ENCODE results near the gene PTGFRN. TPM values are rescaled to one million over a fixed set of nuclear protein-coding genes. Genes with fewer than 3 reads are reported as not detected.

The PTGFRN gene
- total and polyA plus RNA-seq, 9 of the 15 experiments (the other 6 are each of a cell fraction or from before 2014, with no cell fraction given), result 17.3 to 33.1 (median 25.7) TPM

- TF ChIP-seq NFE2 (IDR thresholded peaks at IDR 0.05; ENCODE audit: low read depth) (no peak), ZNF316 (IDR thresholded peaks at IDR 0.05) (peak; percentile 12; the same call in 1 of the 2 replicates)
- BruUV-seq (replicated peaks), result no TSS peak
- Histone ChIP-seq H3K27me3 (ENCODE audit: control insufficient read depth in 2 of 2, insufficient read depth in 2 of 2, low read length in 2 of 2) (peaks cover 0 to 7% of the 10 kb centered on the region in 2 experiments; a peak in 4 of 5 replicates), H3K9me1 (ENCODE audit: control insufficient read depth, insufficient read depth, low read length) (no peaks in the 10 kb centered on the region), H3K79me2 (ENCODE audit: control insufficient read depth, insufficient read depth, low read length) (no peaks in the 10 kb centered on the region), H3K4me2 (ENCODE audit: insufficient read depth, low read length) (no peak overlapping the region), H2AFZ (ENCODE audit: low read depth, low read length) (no peak overlapping the region), H3K9me3 (replicated peaks; ENCODE audit: control insufficient read depth, insufficient read depth, low read depth, low read length) (no peaks in the 10 kb centered on the region), H3K36me3 (ENCODE audit: control insufficient read depth, insufficient read depth, low read length) (no peaks in the 10 kb centered on the region), H3K4me3 (no peak overlapping the region), H3K27ac (ENCODE audit: extremely low read depth, low read depth, low read length) (no peak overlapping the region), H3K9ac (ENCODE audit: insufficient read depth in 1 of 2, low read depth in 2 of 2, low read length in 2 of 2) (no peak overlapping the region), H4K20me1 (replicated peaks; ENCODE audit: control insufficient read depth, insufficient read depth, low read length) (no peaks in the 10 kb centered on the region), H3K4me1 (replicated peaks in 1 of 2; ENCODE audit: control insufficient read depth in 2 of 2, insufficient read depth in 2 of 2, low read length in 2 of 2) (peaks cover 0 to 4% of the 10 kb centered on the region in 2 experiments; a peak in 2 of 5 replicates)
- ATAC-seq (no peak), DNase-seq (ENCODE audit: extremely low read depth in 1 of 4, low spot score in 3 of 4) (no peak), FAIRE-seq (no peak)
- intact Hi-C loops (cut with micrococcal nuclease) (no loop called here), in situ Hi-C loops (cut with MboI) (no loop called here)
- ChIA-PET POLR2A (interaction anchor here (0.6 kb wide), 2 partner anchors 149 to 585 kb away, joined by 3 read pairs; no protein-coding TSS in a partner anchor), CTCF (ENCODE audit: low intra/inter-chr PET ratio) (no interaction called here)
- 48% methylated on average over 3 of the region's 3 CpGs for WGBS (ENCODE audit: insufficient coverage, low coverage, missing lambda C conversion rate)
These were observed 122.5 kb downstream of the PTGFRN start for GRCh38 chr1:117032266-117032665.

GRCh38 chr1:117032681-117033539 is 123.2 kb downstream of the PTGFRN start:
- no TSS peak for BruUV-seq (replicated peaks)
- FAIRE-seq (no peak), DNase-seq (ENCODE audit: extremely low read depth in 1 of 4, low spot score in 3 of 4) (no peak), ATAC-seq (no peak; the same call in 2 of the 3 replicates)
- CTCF ChIA-PET (ENCODE audit: low intra/inter-chr PET ratio), result no interaction called here
- H3K9ac ChIP-seq (ENCODE audit: insufficient read depth in 1 of 2, low read depth in 2 of 2, low read length in 2 of 2), result no peak overlapping the region
- no peaks in the 10 kb centered on the region for H3K36me3 ChIP-seq (ENCODE audit: control insufficient read depth, insufficient read depth, low read length)
- no peak overlapping the region for H3K27ac ChIP-seq (ENCODE audit: extremely low read depth, low read depth, low read length)
- H2AFZ ChIP-seq (ENCODE audit: low read depth, low read length), result no peak overlapping the region
- intact Hi-C loops (cut with micrococcal nuclease) (no loop called here), in situ Hi-C loops (cut with MboI) (no loop called here)
- POLR2A ChIA-PET, result interaction anchor here (0.5 to 0.6 kb wide), 3 partner anchors 104 to 231 kb away, joined by 3 read pairs; no protein-coding TSS in a partner anchor
- H3K4me1 ChIP-seq (replicated peaks in 1 of 2; ENCODE audit: control insufficient read depth in 2 of 2, insufficient read depth in 2 of 2, low read length in 2 of 2), result peaks cover 0 to 4% of the 10 kb centered on the region in 2 experiments; a peak in 2 of 5 replicates
- no peaks in the 10 kb centered on the region for H4K20me1 ChIP-seq (replicated peaks; ENCODE audit: control insufficient read depth, insufficient read depth, low read length)
- TF ChIP-seq GABPA (tag; conservative IDR thresholded peaks at IDR 0.05; ENCODE audit: low read depth), result no peak
- TF ChIP-seq ZNF695 (CRISPR knock-in tag; IDR thresholded peaks at IDR 0.05), result no peak
- no peak for TF ChIP-seq GABPB2 (CRISPR knock-in tag; conservative IDR thresholded peaks at IDR 0.05)
- TF ChIP-seq, protein P1, sequence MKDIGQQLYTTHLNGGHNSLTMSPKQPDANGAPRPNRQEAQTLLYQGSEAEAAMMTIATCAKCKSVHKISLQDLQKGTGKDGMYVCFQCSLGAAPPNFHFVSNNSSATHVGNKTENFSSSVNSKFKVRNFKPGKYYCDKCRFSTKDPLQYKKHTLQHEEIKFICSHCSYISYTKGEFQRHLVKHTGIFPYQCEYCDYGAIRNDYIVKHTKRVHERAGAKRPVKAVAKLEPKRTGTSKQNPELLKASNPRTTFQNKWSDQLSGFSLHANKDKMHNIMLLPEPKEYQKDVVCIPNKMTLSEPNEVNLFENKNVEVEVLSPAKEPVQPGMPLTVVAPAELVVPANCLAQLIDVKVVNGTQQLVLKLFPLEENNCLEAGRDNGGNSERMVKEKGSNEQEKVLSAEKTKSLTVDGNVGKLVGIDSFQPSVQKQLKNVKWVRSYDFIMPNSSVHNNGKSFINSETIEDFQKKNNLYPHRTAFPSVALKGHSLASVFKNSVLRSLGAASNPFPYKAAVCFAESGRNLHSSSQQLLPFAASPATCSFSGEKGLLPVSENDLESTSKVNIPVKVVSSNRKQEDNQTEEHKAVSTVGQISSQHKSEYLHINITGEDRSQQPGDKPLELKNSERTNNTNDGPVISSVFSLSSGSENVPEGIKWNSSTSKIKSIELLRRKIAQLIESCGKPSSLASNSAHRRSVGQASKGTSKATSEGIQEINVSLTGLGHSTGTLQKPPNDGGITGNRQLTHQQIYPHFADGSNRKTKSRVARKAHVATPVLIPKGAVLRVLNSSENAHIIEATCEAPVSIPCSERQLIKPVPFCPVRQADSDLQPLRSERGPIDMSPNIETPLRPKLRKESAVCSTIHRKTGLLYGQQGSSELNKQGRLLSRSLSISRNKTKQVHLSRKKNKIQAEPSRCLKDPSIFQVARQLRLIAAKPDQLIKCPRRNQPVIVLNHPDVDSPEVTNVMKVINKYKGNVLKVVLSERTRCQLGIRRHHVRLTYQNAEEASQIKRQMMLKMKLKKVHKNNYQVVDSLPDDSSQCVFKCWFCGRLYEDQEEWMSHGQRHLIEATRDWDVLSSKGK (CRISPR knock-in tag; IDR thresholded peaks at IDR 0.05), result no peak
- TF ChIP-seq ARNT (IDR thresholded peaks at IDR 0.05), result no peak
- TF ChIP-seq WHSC1 (IDR thresholded peaks at IDR 0.05; ENCODE audit: low read length), result no peak
- TF ChIP-seq, protein P2, sequence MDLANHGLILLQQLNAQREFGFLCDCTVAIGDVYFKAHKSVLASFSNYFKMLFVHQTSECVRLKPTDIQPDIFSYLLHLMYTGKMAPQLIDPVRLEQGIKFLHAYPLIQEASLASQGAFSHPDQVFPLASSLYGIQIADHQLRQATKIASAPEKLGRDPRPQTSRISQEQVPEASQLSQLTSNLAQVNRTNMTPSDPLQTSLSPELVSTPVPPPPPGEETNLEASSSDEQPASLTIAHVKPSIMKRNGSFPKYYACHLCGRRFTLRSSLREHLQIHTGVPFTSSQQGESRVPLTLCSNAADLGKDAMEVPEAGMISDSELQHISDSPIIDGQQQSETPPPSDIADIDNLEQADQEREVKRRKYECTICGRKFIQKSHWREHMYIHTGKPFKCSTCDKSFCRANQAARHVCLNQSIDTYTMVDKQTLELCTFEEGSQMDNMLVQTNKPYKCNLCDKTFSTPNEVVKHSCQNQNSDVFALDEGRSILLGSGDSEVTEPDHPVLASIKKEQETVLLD (IDR thresholded peaks at IDR 0.05), result no peak
- H3K4me2 ChIP-seq (ENCODE audit: insufficient read depth, low read length), result no peak overlapping the region
- H3K79me2 ChIP-seq (ENCODE audit: control insufficient read depth, insufficient read depth, low read length), result no peaks in the 10 kb centered on the region
- H3K27me3 ChIP-seq (ENCODE audit: control insufficient read depth in 2 of 2, insufficient read depth in 2 of 2, low read length in 2 of 2), result peaks cover 0 to 4% of the 10 kb centered on the region in 2 experiments; a peak in 3 of 5 replicates
- no peaks in the 10 kb centered on the region for H3K9me1 ChIP-seq (ENCODE audit: control insufficient read depth, insufficient read depth, low read length)
- WGBS (ENCODE audit: insufficient coverage, low coverage, missing lambda C conversion rate), result 40% methylated on average over 9 of the region's 11 CpGs
- H3K4me3 ChIP-seq, result no peak overlapping the region
- H3K9me3 ChIP-seq (replicated peaks; ENCODE audit: control insufficient read depth, insufficient read depth, low read depth, low read length), result no peaks in the 10 kb centered on the region
